ENCODE results near the gene NAV2.

NAV2 gene

GRCh38 chr11:20112291-20113148 is 399.9 kb downstream of the NAV2 start:
- H3K27me3 ChIP-seq (ENCODE audit: insufficient read depth, low read length, poor library complexity), result no peaks in the 10 kb centered on the region
- no peaks in the 10 kb centered on the region for H3K36me3 ChIP-seq (ENCODE audit: insufficient read depth, low read length)
- no peak for TF ChIP-seq EZH2 (IDR thresholded peaks at IDR 0.05; ENCODE audit: borderline replicate concordance, low read depth, low read length, severe bottlenecking)
- no peak for TF ChIP-seq CTCF (IDR thresholded peaks at IDR 0.05; ENCODE audit: borderline replicate concordance, extremely low read depth, low read length, poor library complexity, severe bottlenecking)
- no peak overlapping the region for H2AFZ ChIP-seq (ENCODE audit: low read depth, low read length)
- DNase-seq (no peak), ATAC-seq (ENCODE audit: insufficient read depth, low read depth) (no peak)
- no peaks in the 10 kb centered on the region for H3K4me1 ChIP-seq (ENCODE audit: insufficient read depth, low read length)
- no peaks in the 10 kb centered on the region for H4K20me1 ChIP-seq (ENCODE audit: insufficient read depth, low read length)
- no peaks in the 10 kb centered on the region for H3K9me3 ChIP-seq (ENCODE audit: insufficient read depth, low read length, severe bottlenecking)
- no peak overlapping the region for H3K4me2 ChIP-seq (ENCODE audit: insufficient read depth, low read length)
- no peaks in the 10 kb centered on the region for H3K79me2 ChIP-seq (ENCODE audit: insufficient read depth, low read length)
- H3K27ac ChIP-seq (ENCODE audit: low read length), result no peak overlapping the region
- no peak overlapping the region for H3K4me3 ChIP-seq (ENCODE audit: low read depth in 1 of 2, low read length in 2 of 2)
- no peak overlapping the region for H3K9ac ChIP-seq (ENCODE audit: low read depth, low read length)

- Histone ChIP-seq H3K36me3 (ENCODE audit: insufficient read depth, low read length) (no peaks in the 10 kb centered on the region), H3K27ac (ENCODE audit: low read length) (no peak overlapping the region), H2AFZ (ENCODE audit: low read depth, low read length) (no peak overlapping the region), H3K27me3 (ENCODE audit: insufficient read depth, low read length, poor library complexity) (no peaks in the 10 kb centered on the region), H3K4me2 (ENCODE audit: insufficient read depth, low read length) (no peak overlapping the region), H3K4me3 (ENCODE audit: low read depth in 1 of 2, low read length in 2 of 2) (no peak overlapping the region), H3K9me3 (ENCODE audit: insufficient read depth, low read length, severe bottlenecking) (no peaks in the 10 kb centered on the region), H3K9ac (ENCODE audit: low read depth, low read length) (no peak overlapping the region), H3K4me1 (ENCODE audit: insufficient read depth, low read length) (no peaks in the 10 kb centered on the region), H4K20me1 (ENCODE audit: insufficient read depth, low read length) (no peaks in the 10 kb centered on the region), H3K79me2 (ENCODE audit: insufficient read depth, low read length) (no peaks in the 10 kb centered on the region)
- ATAC-seq (ENCODE audit: insufficient read depth, low read depth) (no peak), DNase-seq (no peak)
- no peak for TF ChIP-seq CTCF (IDR thresholded peaks at IDR 0.05; ENCODE audit: borderline replicate concordance, extremely low read depth, low read length, poor library complexity, severe bottlenecking)
- TF ChIP-seq EZH2 (IDR thresholded peaks at IDR 0.05; ENCODE audit: borderline replicate concordance, low read depth, low read length, severe bottlenecking), result no peak
These were observed 400.5 kb downstream of the NAV2 start for GRCh38 chr11:20113149-20113438.

GRCh38 chr11:20114588-20114987 is 402.0 kb downstream of the NAV2 start:
- ATAC-seq (ENCODE audit: insufficient read depth, low read depth), result no peak
- no peaks in the 10 kb centered on the region for H3K9me3 ChIP-seq (ENCODE audit: insufficient read depth, low read length, severe bottlenecking)
- no peak for DNase-seq
- H3K4me2 ChIP-seq (ENCODE audit: insufficient read depth, low read length), result no peak overlapping the region
- no peak overlapping the region for H3K9ac ChIP-seq (ENCODE audit: low read depth, low read length)
- H3K27me3 ChIP-seq (ENCODE audit: insufficient read depth, low read length, poor library complexity), result no peaks in the 10 kb centered on the region
- TF ChIP-seq CTCF (IDR thresholded peaks at IDR 0.05; ENCODE audit: borderline replicate concordance, extremely low read depth, low read length, poor library complexity, severe bottlenecking), result no peak
- no peak for TF ChIP-seq EZH2 (IDR thresholded peaks at IDR 0.05; ENCODE audit: borderline replicate concordance, low read depth, low read length, severe bottlenecking)
- no peaks in the 10 kb centered on the region for H3K4me1 ChIP-seq (ENCODE audit: insufficient read depth, low read length)
- no peak overlapping the region for H3K4me3 ChIP-seq (ENCODE audit: low read depth in 1 of 2, low read length in 2 of 2)
- H3K79me2 ChIP-seq (ENCODE audit: insufficient read depth, low read length), result no peaks in the 10 kb centered on the region
- no peaks in the 10 kb centered on the region for H3K36me3 ChIP-seq (ENCODE audit: insufficient read depth, low read length)
- H4K20me1 ChIP-seq (ENCODE audit: insufficient read depth, low read length), result no peaks in the 10 kb centered on the region
- no peak overlapping the region for H3K27ac ChIP-seq (ENCODE audit: low read length)
- H2AFZ ChIP-seq (ENCODE audit: low read depth, low read length), result no peak overlapping the region

Measured in DND-41 (cell line).